Measurements from ENCODE around the gene PTGFR. TPM values are rescaled to one million over a fixed set of nuclear protein-coding genes. Genes with fewer than 3 reads are reported as not detected.

The PTGFR gene
- total and polyA plus RNA-seq, 10 of the 15 experiments (the other 5 are each of a cell fraction or from before 2014, with no cell fraction given): not detected

GRCh38 chr1:78536427-78536826, 45.7 kb downstream of the PTGFR start (continued):
- no peak for TF ChIP-seq HDAC2 (IDR thresholded peaks at IDR 0.05)
- TF ChIP-seq SMC3 (IDR thresholded peaks at IDR 0.05; ENCODE audit: borderline replicate concordance, low read length): no peak
- TF ChIP-seq BCL3 (IDR thresholded peaks at IDR 0.05; ENCODE audit: borderline replicate concordance, insufficient read depth, low read depth, low read length, poor library complexity, severe bottlenecking): no peak
- TF ChIP-seq MEF2A (IDR thresholded peaks at IDR 0.05; ENCODE audit: insufficient read depth, low read depth, low read length): no peak
- TF ChIP-seq, protein P1, sequence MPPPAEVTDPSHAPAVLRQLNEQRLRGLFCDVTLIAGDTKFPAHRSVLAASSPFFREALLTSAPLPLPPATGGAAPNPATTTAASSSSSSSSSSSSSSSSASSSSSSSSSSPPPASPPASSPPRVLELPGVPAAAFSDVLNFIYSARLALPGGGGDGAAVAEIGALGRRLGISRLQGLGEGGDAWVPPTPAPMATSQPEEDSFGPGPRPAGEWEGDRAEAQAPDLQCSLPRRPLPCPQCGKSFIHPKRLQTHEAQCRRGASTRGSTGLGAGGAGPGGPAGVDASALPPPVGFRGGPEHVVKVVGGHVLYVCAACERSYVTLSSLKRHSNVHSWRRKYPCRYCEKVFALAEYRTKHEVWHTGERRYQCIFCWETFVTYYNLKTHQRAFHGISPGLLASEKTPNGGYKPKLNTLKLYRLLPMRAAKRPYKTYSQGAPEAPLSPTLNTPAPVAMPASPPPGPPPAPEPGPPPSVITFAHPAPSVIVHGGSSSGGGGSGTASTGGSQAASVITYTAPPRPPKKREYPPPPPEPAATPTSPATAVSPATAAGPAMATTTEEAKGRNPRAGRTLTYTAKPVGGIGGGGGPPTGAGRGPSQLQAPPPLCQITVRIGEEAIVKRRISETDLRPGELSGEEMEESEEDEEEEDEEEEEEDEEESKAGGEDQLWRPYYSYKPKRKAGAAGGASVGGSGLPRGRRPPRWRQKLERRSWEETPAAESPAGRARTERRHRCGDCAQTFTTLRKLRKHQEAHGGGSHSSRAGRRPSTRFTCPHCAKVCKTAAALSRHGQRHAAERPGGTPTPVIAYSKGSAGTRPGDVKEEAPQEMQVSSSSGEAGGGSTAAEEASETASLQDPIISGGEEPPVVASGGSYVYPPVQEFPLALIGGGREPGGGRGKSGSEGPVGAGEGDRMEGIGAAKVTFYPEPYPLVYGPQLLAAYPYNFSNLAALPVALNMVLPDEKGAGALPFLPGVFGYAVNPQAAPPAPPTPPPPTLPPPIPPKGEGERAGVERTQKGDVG (CRISPR knock-in tag; IDR thresholded peaks at IDR 0.05): no peak
- no peak for TF ChIP-seq TCF3 (IDR thresholded peaks at IDR 0.05; ENCODE audit: borderline replicate concordance, insufficient read depth, low read depth, low read length)
- TF ChIP-seq ZZZ3 (IDR thresholded peaks at IDR 0.05; ENCODE audit: control insufficient read depth, insufficient read length, low read depth): no peak

- CTCF ChIA-PET: no interaction called here
- TF ChIP-seq PRDM15 (CRISPR knock-in tag; IDR thresholded peaks at IDR 0.05) (no peak), PML (IDR thresholded peaks at IDR 0.05; ENCODE audit: low read length) (no peak), REST (IDR thresholded peaks at IDR 0.05; ENCODE audit: low read depth, low read length) (no peak), WRNIP1 (IDR thresholded peaks at IDR 0.05; ENCODE audit: borderline replicate concordance, low read depth, low read length) (no peak)
Observed at GRCh38 chr1:78540048-78540447, 49.3 kb downstream of the PTGFR start.

More at GRCh38 chr1:78540048-78540447, 49.3 kb downstream of the PTGFR start:
- H3K36me3 ChIP-seq (ENCODE audit: control insufficient read depth in 2 of 2, insufficient read depth in 2 of 2, low read length in 1 of 2): no peaks in the 10 kb centered on the region
- H3K4me1 ChIP-seq (ENCODE audit: control insufficient read depth, insufficient read depth, low read length): no peaks in the 10 kb centered on the region
- no TSS peak for BruUV-seq (replicated peaks)
- no peaks in the 10 kb centered on the region for H3K9me3 ChIP-seq (replicated peaks; ENCODE audit: control insufficient read depth, insufficient read depth, low read length)
- in situ Hi-C loops (cut with MboI): no loop called here
- H3K27ac ChIP-seq (ENCODE audit: control insufficient read depth, insufficient read depth): no peak overlapping the region
- no peak overlapping the region for H3K4me3 ChIP-seq
- intact Hi-C loops (cut with micrococcal nuclease; ENCODE audit: unreplicated experiment): no loop called here
- H3K9ac ChIP-seq (ENCODE audit: control insufficient read depth, insufficient read depth, low read length): no peak overlapping the region
- ChIA-PET POLR2A (interaction anchor here (0.6 kb wide), 1 partner anchor 411 kb away, joined by 3 read pairs; no protein-coding TSS in a partner anchor), SMC1A (ENCODE audit: uncharacterized antibody, unreplicated experiment) (no interaction called here), RAD21 (ENCODE audit: unreplicated experiment) (no interaction called here)
- H3K4me2 ChIP-seq (ENCODE audit: control insufficient read depth, insufficient read depth): no peak overlapping the region
- DNase-seq (ENCODE audit: low read depth, low spot score) (no peak), FAIRE-seq (no peak), ATAC-seq (no peak)
- H3K27me3 ChIP-seq (replicated peaks in 1 of 2; ENCODE audit: control insufficient read depth in 2 of 2, insufficient read depth in 2 of 2, low read length in 1 of 2): no peaks in the 10 kb centered on the region
- 0% methylated on average over 2 of the region's 2 CpGs for WGBS (ENCODE audit: insufficient coverage, insufficient replicate concordance, low lambda C conversion rate, missing lambda C conversion rate)
- no peaks in the 10 kb centered on the region for H4K20me1 ChIP-seq (ENCODE audit: control insufficient read depth, insufficient read depth)
- H2AFZ ChIP-seq (ENCODE audit: control insufficient read depth, low read depth, low read length): no peak overlapping the region
- H3K79me2 ChIP-seq (ENCODE audit: control insufficient read depth, insufficient read depth, low read length): no peaks in the 10 kb centered on the region
